H1 (cell line): ENCODE data around the gene DTNB. TPM values are rescaled to one million over a fixed set of nuclear protein-coding genes. Genes with fewer than 3 reads are reported as not detected.

Source experiments
- CTCF ChIA-PET: fragments of 300-600 bp; sonication (Branson Sonifier 250); formaldehyde crosslinking; loops from one replicate; lab custom pipeline; 2021; ENCODE audit not compliant: partially characterized antibody; lab: Charles Lee
- POLR2A ChIA-PET: fragments of 300-600 bp; sonication (Branson Sonifier 250); formaldehyde crosslinking; loops from one replicate; lab custom pipeline; 2021; ENCODE audit warnings: inconsistent platforms; ENCODE audit not compliant: partially characterized antibody; lab: Charles Lee
- DNase-seq, 2 experiments: peaks; one replicate each; pipeline versions ENCODE4 v3.0.0 to v3.0.0-alpha.2; 2010 to 2022; ENCODE audit warnings: low spot score in 2 of 2, low read depth in 1 of 2, mixed read lengths in 1 of 2
- FAIRE-seq: peaks from 2 replicates; lab custom pipeline; 2011; peaks lifted over from hg19 to GRCh38; lab: Jason Lieb, UNC
- H2AFZ ChIP-seq: 2 replicates; pipeline ENCODE4 v1.8.1; 2012; ENCODE audit warnings: low read length, inconsistent platforms
- H2AK5ac ChIP-seq: 2 replicates; pipeline ENCODE4 v1.6.1; 2013; ENCODE audit warnings: low read depth, low read length
- H2BK120ac ChIP-seq: replicated peaks from 2 replicates; pipeline ENCODE3; 2013; ENCODE audit warnings: low read depth, low read length, inconsistent platforms
- H2BK12ac ChIP-seq: 2 replicates; pipeline ENCODE4 v1.6.1; 2013; ENCODE audit warnings: low read depth, low read length
- H2BK15ac ChIP-seq: 2 replicates; pipeline ENCODE4 v1.6.1; 2013; ENCODE audit warnings: low read length
- H2BK20ac ChIP-seq: 2 replicates; pipeline ENCODE4 v1.6.1; 2013; ENCODE audit warnings: low read length
- H2BK5ac ChIP-seq: 2 replicates; pipeline ENCODE4 v1.6.1; 2013; ENCODE audit warnings: low read depth, low read length
- H3K14ac ChIP-seq: 2 replicates; pipeline ENCODE4 v1.6.1; 2013; ENCODE audit warnings: inconsistent platforms; ENCODE audit not compliant: insufficient read length
- H3K18ac ChIP-seq: 2 replicates; pipeline ENCODE4 v1.6.1; 2013; ENCODE audit warnings: low read length; ENCODE audit errors: extremely low read depth
- H3K23ac ChIP-seq: 2 replicates; pipeline ENCODE4 v1.6.1; 2013; ENCODE audit warnings: inconsistent platforms; ENCODE audit not compliant: insufficient read length
- H3K23me2 ChIP-seq: 2 replicates; pipeline ENCODE4 v1.6.1; 2013; ENCODE audit warnings: low read depth, low read length
- H3K27ac ChIP-seq: 2 replicates; pipeline ENCODE4 v1.6.1; 2011; ENCODE audit warnings: low read depth, low read length, inconsistent platforms
- H3K27me3 ChIP-seq, 4 experiments: replicated peaks in 1 of 4; 1 replicate in 1 of 4; 2 replicates in 3 of 4; pipeline versions ENCODE4 v1.6.1 to v1.8.1; 2011 to 2013; ENCODE audit warnings: low read length in 3 of 4, mild to moderate bottlenecking in 3 of 4, inconsistent platforms in 2 of 4, mixed read lengths in 2 of 4, moderate library complexity in 1 of 4; ENCODE audit not compliant: control insufficient read depth in 3 of 4, insufficient read depth in 3 of 4; ENCODE audit errors: extremely low read depth in 1 of 4
- H3K36me3 ChIP-seq, 4 experiments: 2 replicates each; pipeline versions ENCODE4 v1.6.1 to v1.8.1; 2011 to 2013; ENCODE audit warnings: mild to moderate bottlenecking in 4 of 4, low read length in 3 of 4, moderate library complexity in 2 of 4, control low read depth in 1 of 4, inconsistent platforms in 1 of 4; ENCODE audit not compliant: insufficient read depth in 4 of 4, control insufficient read depth in 2 of 4
- H3K4ac ChIP-seq: replicated peaks from 2 replicates; pipeline ENCODE3; 2013; ENCODE audit warnings: low read length, low read depth, mixed read lengths, inconsistent platforms; ENCODE audit not compliant: insufficient read length
- H3K4me1 ChIP-seq, 4 experiments: replicated peaks in 1 of 4; 1 replicate in 1 of 4; 2 replicates in 3 of 4; pipeline versions ENCODE4 v1.6.1 to v1.8.1; 2011 to 2013; ENCODE audit warnings: low read length in 3 of 4, inconsistent platforms in 2 of 4, mixed read lengths in 1 of 4; ENCODE audit not compliant: insufficient read depth in 4 of 4, control insufficient read depth in 3 of 4
- H3K4me2 ChIP-seq, 2 experiments: 2 replicates each; pipeline versions ENCODE4 v1.6.1 to v1.8.1; 2011 to 2013; ENCODE audit warnings: low read depth in 2 of 2, low read length in 2 of 2, control low read depth in 1 of 2, inconsistent platforms in 1 of 2, mild to moderate bottlenecking in 1 of 2; ENCODE audit not compliant: insufficient read depth in 1 of 2
- H3K4me3 ChIP-seq, 4 experiments: fragments of 200-600, 300-600 bp in 1 of 4; sonication (generic), shearing (Covaris generic), sonication (Bioruptor Twin) in 1 of 4; 2 replicates each; pipeline versions ENCODE4 v1.5.1 to v1.8.1; 2011 to 2016; ENCODE audit warnings: low read length in 4 of 4, low read depth in 3 of 4, control low read depth in 2 of 4, inconsistent platforms in 2 of 4, mild to moderate bottlenecking in 2 of 4, mixed read lengths in 1 of 4, moderate library complexity in 1 of 4; ENCODE audit not compliant: insufficient read depth in 2 of 4; ENCODE audit errors: extremely low read depth in 1 of 4
- H3K56ac ChIP-seq: replicated peaks from 2 replicates; pipeline ENCODE3; 2013; ENCODE audit warnings: low read depth, mild to moderate bottlenecking, mixed read lengths, low read length, inconsistent platforms; ENCODE audit not compliant: insufficient read length
- H3K79me1 ChIP-seq: 2 replicates; pipeline ENCODE4 v1.6.1; 2013; ENCODE audit warnings: low read depth, low read length, control low read depth
- H3K79me2 ChIP-seq, 2 experiments: 2 replicates each; pipeline versions ENCODE4 v1.6.1 to v1.8.1; 2012 to 2013; ENCODE audit warnings: low read length in 2 of 2, mild to moderate bottlenecking in 2 of 2, inconsistent platforms in 1 of 2; ENCODE audit not compliant: insufficient read depth in 2 of 2, control insufficient read depth in 1 of 2
- H3K9ac ChIP-seq, 4 experiments: replicated peaks in 1 of 4; 1 replicate in 1 of 4; 2 replicates in 3 of 4; pipeline versions ENCODE4 v1.6.1 to v1.8.1; 2011 to 2013; ENCODE audit warnings: low read depth in 3 of 4, low read length in 3 of 4, control low read depth in 2 of 4, mild to moderate bottlenecking in 2 of 4, moderate library complexity in 2 of 4, inconsistent platforms in 1 of 4; ENCODE audit errors: extremely low read depth in 1 of 4
- H3K9me3 ChIP-seq, 2 experiments: 2 replicates each; pipeline versions ENCODE4 v1.6.1 to v1.8.1; 2012 to 2013; ENCODE audit warnings: mild to moderate bottlenecking in 2 of 2, moderate library complexity in 2 of 2, control low read depth in 1 of 2, inconsistent platforms in 1 of 2, low read depth in 1 of 2, low read length in 1 of 2, mixed read lengths in 1 of 2; ENCODE audit not compliant: insufficient read depth in 2 of 2
- H4K20me1 ChIP-seq, 2 experiments: replicated peaks in 1 of 2; 2 replicates each; pipeline versions ENCODE3 to v1.8.1; 2011 to 2013; ENCODE audit warnings: inconsistent platforms in 2 of 2, low read length in 2 of 2, mild to moderate bottlenecking in 1 of 2; ENCODE audit not compliant: insufficient read depth in 2 of 2, control insufficient read depth in 1 of 2
- H4K5ac ChIP-seq: 2 replicates; pipeline ENCODE4 v1.6.1; 2013; ENCODE audit warnings: low read length, low read depth, mixed read lengths, inconsistent platforms; ENCODE audit not compliant: insufficient read length
- H4K8ac ChIP-seq: 2 replicates; pipeline ENCODE4 v1.8.0; 2013; ENCODE audit warnings: mild to moderate bottlenecking, moderate library complexity, low read length, inconsistent platforms; ENCODE audit not compliant: insufficient read depth; ENCODE audit errors: extremely low read depth
- H4K91ac ChIP-seq: replicated peaks from 2 replicates; pipeline ENCODE3; 2013; ENCODE audit warnings: low read length, mixed read lengths, inconsistent platforms; ENCODE audit not compliant: insufficient read length
- CTCF ChIP-seq, 3 experiments: IDR thresholded peaks; 1 replicate in 2 of 3; 2 replicates in 1 of 3; pipeline versions ENCODE4 v1.5.1 to v1.6.1; 2011; ENCODE audit warnings: low read length in 3 of 3, mild to moderate bottlenecking in 3 of 3, inconsistent platforms in 2 of 3, low read depth in 1 of 3, moderate library complexity in 1 of 3; ENCODE audit not compliant: insufficient read depth in 1 of 3; ENCODE audit errors: control extremely low read depth in 1 of 3
- RAD21 ChIP-seq, 2 experiments: IDR thresholded peaks in 1 of 2; conservative IDR thresholded peaks in 1 of 2; 2 replicates each; pipeline ENCODE4 v1.6.1; 2011; ENCODE audit warnings: low read depth in 2 of 2, low read length in 2 of 2, improper control_type of control experiment in 1 of 2, inconsistent platforms in 1 of 2, mild to moderate bottlenecking in 1 of 2, moderate library complexity in 1 of 2
- WGBS, 2 experiments: shearing (Covaris generic) in 1 of 2; methylation state at CpG; one replicate each; pipeline versions ENCODE4 v1.1.6 to v1.1.7; 2013 to 2015; ENCODE audit warnings: low lambda C conversion rate in 2 of 2, mixed read lengths in 2 of 2, inconsistent platforms in 1 of 2, low coverage in 1 of 2, missing lambda C conversion rate in 1 of 2; ENCODE audit not compliant: insufficient replicate concordance in 2 of 2, insufficient coverage in 1 of 2, insufficient read length in 1 of 2; ENCODE audit errors: extremely low coverage in 1 of 2, missing lambda C conversion rate in 1 of 2; 5-methylcytosine and 5-hydroxymethylcytosine counted together
- polyA plus RNA-seq, 7 experiments: library from polyadenylated mRNA; depleted of rRNA in 3 of 7; stranded (reverse) in 5 of 7; unstranded in 2 of 7; fragments of >200 nt in 5 of 7; fragments of 200-250 nt in 2 of 7; gene quantifications; 1 replicate in 5 of 7; 2 replicates in 1 of 7; 4 replicates in 1 of 7; pipeline versions ENCODE4 v1.2.1 to v1.2.3, GENCODE V29; 2011 to 2013; ENCODE audit warnings: missing spikeins in 2 of 7, mixed read lengths in 2 of 7
- total RNA-seq: library from RNA; stranded (reverse); fragmentation: NEBNext Ultra II Directional; extraction: Animal tissue kit (Norgen Biotek cat#: 25700); gene quantifications from 2 replicates; pipeline ENCODE4 v1.2.1, GENCODE V29; 2021

Gene DTNB
- total and polyA plus RNA-seq, 2 of the 8 experiments (the other 6 are each of a cell fraction or from before 2014, with no cell fraction given) = 39.6 to 49.5 TPM

- H2BK15ac ChIP-seq = no peak overlapping the region
- H4K91ac ChIP-seq = no peak overlapping the region
- H3K9me3 ChIP-seq = no peaks in the 10 kb centered on the region
- H2BK5ac ChIP-seq = no peak overlapping the region
- H2BK20ac ChIP-seq = no peak overlapping the region
- H4K5ac ChIP-seq = no peak overlapping the region
- H3K36me3 ChIP-seq = no peaks in the 10 kb centered on the region
- no peak overlapping the region for H3K4me3 ChIP-seq
- peaks cover 0 to 3% (median under 1%) of the 10 kb centered on the region in 4 experiments; a peak in 1 of 7 replicates for H3K27me3 ChIP-seq
- H4K20me1 ChIP-seq = no peaks in the 10 kb centered on the region
- no peak overlapping the region for H4K8ac ChIP-seq
- H3K23ac ChIP-seq = no peak overlapping the region
- H3K9ac ChIP-seq = no peak overlapping the region
- no peak overlapping the region for H3K14ac ChIP-seq
- ChIA-PET CTCF (interaction anchor here (1.0 to 8.4 kb wide), 2 partner anchors 6 to 11 kb away, joined by 3 to 110 read pairs; no protein-coding TSS in a partner anchor), POLR2A (interaction anchor here (1.9 kb wide), 1 partner anchor 21 kb away, joined by 8 read pairs; no protein-coding TSS in a partner anchor)
- H3K18ac ChIP-seq = no peak overlapping the region
- peaks cover 0 to 6% (median 2%) of the 10 kb centered on the region in 4 experiments; a peak in 6 of 7 replicates for H3K4me1 ChIP-seq
- TF ChIP-seq CTCF (IDR thresholded peaks at IDR 0.05; ENCODE audit: control extremely low read depth in 1 of 3, insufficient read depth in 1 of 3, low read depth in 1 of 3, low read length in 3 of 3) (peak in 2 of 3 experiments; percentile 21 to 33; a peak in 1 of 4 replicates), RAD21 (IDR thresholded peaks at IDR 0.05 in 1 of 2, conservative IDR thresholded peaks at IDR 0.05 in 1 of 2; ENCODE audit: low read depth in 2 of 2, low read length in 2 of 2) (no peak; a peak in 1 of 4 replicates)
- H3K23me2 ChIP-seq = no peaks in the 10 kb centered on the region
- no peak overlapping the region for H2AFZ ChIP-seq
- peak overlapping the region; percentile 28 for H3K4ac ChIP-seq
- no peak overlapping the region for H3K56ac ChIP-seq
- H3K4me2 ChIP-seq = no peak overlapping the region
- no peak overlapping the region for H3K27ac ChIP-seq
- H3K79me1 ChIP-seq = no peaks in the 10 kb centered on the region
- no peak overlapping the region for H2AK5ac ChIP-seq
- no peak overlapping the region for H2BK120ac ChIP-seq
- DNase-seq = no peak
- H3K79me2 ChIP-seq = no peaks in the 10 kb centered on the region
- FAIRE-seq = no peak
- 97% methylated on average over 6 of the region's 6 CpGs; no CpG with 5 or more reads in 1 of the 2 experiments for WGBS, 2 experiments
- H2BK12ac ChIP-seq = no peak overlapping the region
Observed at GRCh38 chr2:25692737-25693445, 19.5 kb upstream of the DTNB start.
